ENCODE measurements around the gene NCS1.

- TF ChIP-seq CTCF (IDR thresholded peaks at IDR 0.05), result no peak
- TF ChIP-seq POLR2A (IDR thresholded peaks at IDR 0.05), result no peak
Measured at GRCh38 chr9:130225071-130225470, 52.9 kb downstream of the NCS1 start.
